ENCODE results near the gene SLC1A7. TPM values are rescaled to one million over a fixed set of nuclear protein-coding genes. Genes with fewer than 3 reads are reported as not detected.
"Not testable (repeated sequence)": the region's sequence is repeated elsewhere in the genome, so short reads cannot be mapped to it uniquely, and the experiment has no call there.

The SLC1A7 gene
- total RNA-seq, 6 experiments from 2014 or later = 0.09 TPM; not detected in 5

DNA sequence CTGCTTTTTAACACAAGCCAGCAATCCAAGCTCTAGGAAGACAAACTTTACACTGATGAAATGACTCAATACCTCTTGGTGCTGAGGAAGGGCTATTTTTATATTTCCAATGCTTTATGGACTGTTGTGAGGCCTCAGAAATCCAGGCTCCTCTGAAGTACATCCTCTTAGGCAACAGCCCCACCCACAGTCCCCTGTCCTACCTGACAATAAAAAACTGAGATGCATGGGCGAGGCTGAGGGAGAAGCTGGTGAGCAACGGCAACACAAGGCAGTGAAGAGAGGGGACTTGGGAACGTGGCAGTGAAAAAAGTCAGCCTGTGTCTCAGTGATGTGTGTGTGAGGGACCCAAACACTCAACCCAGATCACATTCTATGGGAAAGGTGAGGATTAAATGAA is 44.1 kb upstream of the SLC1A7 start:
- Mint-ChIP-seq H3K27ac (peak overlapping the region; percentile 64), H3K4me1 (ENCODE audit: low read depth) (peaks cover 34% of the 10 kb centered on the region), H3K9me3 (no peaks in the 10 kb centered on the region), H3K4me3 (no peak overlapping the region), H3K36me3 (ENCODE audit: low read depth) (no peaks in the 10 kb centered on the region), H3K27me3 (ENCODE audit: insufficient read depth) (no peaks in the 10 kb centered on the region)
- TF ChIP-seq, protein P1, sequence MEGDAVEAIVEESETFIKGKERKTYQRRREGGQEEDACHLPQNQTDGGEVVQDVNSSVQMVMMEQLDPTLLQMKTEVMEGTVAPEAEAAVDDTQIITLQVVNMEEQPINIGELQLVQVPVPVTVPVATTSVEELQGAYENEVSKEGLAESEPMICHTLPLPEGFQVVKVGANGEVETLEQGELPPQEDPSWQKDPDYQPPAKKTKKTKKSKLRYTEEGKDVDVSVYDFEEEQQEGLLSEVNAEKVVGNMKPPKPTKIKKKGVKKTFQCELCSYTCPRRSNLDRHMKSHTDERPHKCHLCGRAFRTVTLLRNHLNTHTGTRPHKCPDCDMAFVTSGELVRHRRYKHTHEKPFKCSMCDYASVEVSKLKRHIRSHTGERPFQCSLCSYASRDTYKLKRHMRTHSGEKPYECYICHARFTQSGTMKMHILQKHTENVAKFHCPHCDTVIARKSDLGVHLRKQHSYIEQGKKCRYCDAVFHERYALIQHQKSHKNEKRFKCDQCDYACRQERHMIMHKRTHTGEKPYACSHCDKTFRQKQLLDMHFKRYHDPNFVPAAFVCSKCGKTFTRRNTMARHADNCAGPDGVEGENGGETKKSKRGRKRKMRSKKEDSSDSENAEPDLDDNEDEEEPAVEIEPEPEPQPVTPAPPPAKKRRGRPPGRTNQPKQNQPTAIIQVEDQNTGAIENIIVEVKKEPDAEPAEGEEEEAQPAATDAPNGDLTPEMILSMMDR (IDR thresholded peaks at IDR 0.05) = no peak
- peak; percentile 49 for DNase-seq

DNA sequence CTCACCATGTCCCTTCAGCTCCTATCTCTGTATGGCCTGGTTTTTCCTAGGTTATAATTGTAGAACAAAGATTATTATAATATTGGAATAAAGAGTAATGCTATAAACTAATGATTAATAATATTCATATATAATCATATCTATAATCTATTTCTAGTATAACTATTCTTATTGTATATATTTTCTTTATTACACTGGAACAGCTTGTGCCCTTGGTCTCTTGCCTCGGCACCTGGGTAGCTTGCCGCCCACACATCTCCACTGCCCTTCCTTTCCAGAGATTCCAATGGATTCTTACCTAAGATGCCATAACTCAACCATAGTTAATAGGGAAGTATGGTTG is 43.5 kb upstream of the SLC1A7 start:
- Mint-ChIP-seq H3K4me1 (ENCODE audit: low read depth) (peaks cover 34% of the 10 kb centered on the region), H3K27ac (peak overlapping the region; percentile 64)
- not testable (repeated sequence) for H3K9me3 Mint-ChIP-seq; H3K27me3 Mint-ChIP-seq (ENCODE audit: insufficient read depth); H3K4me3 Mint-ChIP-seq; H3K36me3 Mint-ChIP-seq (ENCODE audit: low read depth); DNase-seq
- TF ChIP-seq, protein P1 (IDR thresholded peaks at IDR 0.05) = peak; percentile 61

DNA sequence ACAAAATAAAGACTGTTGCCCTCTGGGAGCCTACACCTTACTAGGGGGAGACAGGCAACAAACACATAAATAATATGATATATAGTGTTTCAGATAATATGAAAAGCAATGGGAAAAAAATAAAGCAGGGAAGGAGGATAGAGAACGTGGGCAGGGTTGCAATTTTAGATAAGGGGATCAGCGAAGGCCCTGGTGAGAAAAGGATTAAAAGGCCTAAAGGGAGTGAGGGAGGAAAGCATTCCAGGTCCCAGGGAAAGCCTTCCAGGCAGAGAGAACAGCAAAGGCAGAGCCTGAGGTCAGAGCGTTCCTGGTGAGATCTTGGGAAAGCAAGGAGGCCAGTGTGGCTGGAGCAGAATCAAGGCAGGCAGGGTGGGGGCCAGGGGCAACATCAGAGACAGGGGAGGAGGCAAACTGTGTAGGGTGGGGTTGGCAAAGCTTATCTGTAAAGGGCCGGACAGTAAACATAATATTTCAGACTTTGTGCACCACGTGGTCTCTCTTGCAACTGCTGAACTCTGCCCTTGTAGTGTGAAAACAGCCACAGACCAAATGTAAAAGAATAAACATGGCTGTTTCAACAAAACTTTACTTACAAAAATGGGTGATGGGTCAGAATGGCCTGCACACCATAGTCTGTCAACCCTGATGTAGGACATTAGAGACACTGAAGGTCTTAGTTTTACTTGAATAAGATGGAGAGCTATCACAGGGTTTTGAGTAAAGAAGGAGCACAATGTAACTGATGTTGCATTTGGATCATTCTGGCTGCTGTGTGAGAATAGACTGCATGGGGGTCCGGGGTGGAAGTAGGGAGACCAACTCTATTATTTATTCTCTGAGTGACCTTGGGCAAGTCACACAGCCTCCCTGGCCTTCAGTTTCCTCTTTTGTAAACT is 40.9 kb upstream of the SLC1A7 start:
- no peaks in the 10 kb centered on the region for H3K36me3 Mint-ChIP-seq (ENCODE audit: low read depth)
- H3K4me1 Mint-ChIP-seq (ENCODE audit: low read depth) = peaks cover 35% of the 10 kb centered on the region
- TF ChIP-seq, protein P1 (IDR thresholded peaks at IDR 0.05) = no peak
- H3K4me3 Mint-ChIP-seq = no peak overlapping the region
- no peak overlapping the region for H3K27ac Mint-ChIP-seq
- H3K9me3 Mint-ChIP-seq = no peaks in the 10 kb centered on the region
- DNase-seq = peak; percentile 66
- H3K27me3 Mint-ChIP-seq (ENCODE audit: insufficient read depth) = no peaks in the 10 kb centered on the region

DNA sequence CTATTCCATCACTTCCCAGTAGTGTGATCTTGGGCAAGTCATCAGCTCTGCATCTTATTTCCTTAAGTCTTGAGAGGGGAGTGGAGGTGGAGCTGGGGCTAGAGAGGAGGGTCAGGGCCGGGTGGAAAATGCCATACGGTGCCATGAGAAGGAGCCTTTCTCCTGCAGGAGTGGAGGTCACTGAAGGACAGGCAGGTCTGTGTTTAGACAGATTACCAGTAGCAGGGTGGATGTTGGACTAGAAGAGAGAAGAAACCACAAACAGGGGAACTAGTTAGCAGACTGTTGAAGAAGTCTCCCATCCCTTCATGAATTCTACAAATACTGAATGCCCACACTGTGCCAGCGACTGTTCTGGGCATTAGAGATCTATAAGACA is 40.3 kb upstream of the SLC1A7 start:
- TF ChIP-seq, protein P1 (IDR thresholded peaks at IDR 0.05) = no peak

DNA sequence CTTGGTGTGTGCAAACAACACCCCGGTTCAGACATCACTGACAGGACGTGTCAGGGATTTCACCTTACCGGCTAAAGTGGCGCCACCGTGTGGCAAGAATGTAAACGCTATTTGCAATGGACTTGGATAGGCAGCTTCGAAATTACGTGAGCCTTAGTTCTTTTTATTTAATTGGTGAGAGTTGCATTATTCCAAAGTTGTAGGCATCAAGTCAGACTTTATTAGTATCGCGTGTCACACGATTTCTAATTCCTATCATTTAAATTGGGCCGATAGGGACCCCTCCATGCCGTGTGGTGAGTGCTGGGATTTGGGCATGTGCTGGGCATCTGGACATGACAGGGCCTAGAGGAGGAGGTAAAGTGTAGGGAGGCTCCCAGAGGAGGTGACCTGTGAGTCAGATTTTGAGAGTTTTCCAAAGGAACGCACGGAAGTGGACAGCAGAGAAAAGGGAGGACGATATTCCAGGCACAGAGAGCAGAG is 39.7 kb upstream of the SLC1A7 start:
- TF ChIP-seq, protein P1 (IDR thresholded peaks at IDR 0.05) = peak; percentile 97
- H3K27me3 Mint-ChIP-seq (ENCODE audit: insufficient read depth) = no peaks in the 10 kb centered on the region
- peak; percentile 34 for DNase-seq
- H3K27ac Mint-ChIP-seq = no peak overlapping the region
- peaks cover 24% of the 10 kb centered on the region for H3K4me1 Mint-ChIP-seq (ENCODE audit: low read depth)
- no peak overlapping the region for H3K4me3 Mint-ChIP-seq
- no peaks in the 10 kb centered on the region for H3K9me3 Mint-ChIP-seq
- no peaks in the 10 kb centered on the region for H3K36me3 Mint-ChIP-seq (ENCODE audit: low read depth)

More for the DNA sequence above, 40.3 kb upstream of the SLC1A7 start:
- H3K4me3 Mint-ChIP-seq = no peak overlapping the region
- no peaks in the 10 kb centered on the region for H3K9me3 Mint-ChIP-seq
- H3K27me3 Mint-ChIP-seq (ENCODE audit: insufficient read depth) = no peaks in the 10 kb centered on the region
- H3K4me1 Mint-ChIP-seq (ENCODE audit: low read depth) = peaks cover 29% of the 10 kb centered on the region
- DNase-seq = no peak
- H3K27ac Mint-ChIP-seq = no peak overlapping the region
- no peaks in the 10 kb centered on the region for H3K36me3 Mint-ChIP-seq (ENCODE audit: low read depth)
